SK-N-SH treated with all-trans-retinoic acid at 6 μM for 48 hours (cell line): ENCODE measurements around the gene RAD54L.
A peak's percentile ranks its signal among the peaks of the same experiment; 100 is the strongest.

Source experiments
- ATAC-seq: fragments of 200-7000 bp; cut with Tn5 transposase; 3 replicates; pipeline ENCODE4 v1.9.1; 2020; ENCODE audit warnings: mild to moderate bottlenecking, moderate library complexity
- ARNTL ChIP-seq: fragments of 450-650 bp; formaldehyde crosslinking; IDR thresholded peaks from 2 replicates; pipeline ENCODE4 v1.5.0; 2020; ENCODE audit warnings: low read depth, mild to moderate bottlenecking, moderate library complexity, borderline replicate concordance
- BACH2 ChIP-seq: fragments of 250-450 bp; sonication (Bioruptor Pico); IDR thresholded peaks from 2 replicates; pipeline ENCODE4 v1.9.0; 2021; ENCODE audit warnings: mild to moderate bottlenecking, borderline replicate concordance
- CREB5 ChIP-seq: fragments of 250-450 bp; sonication (Bioruptor Pico); IDR thresholded peaks from 2 replicates; pipeline ENCODE4 v1.5.1; 2020; ENCODE audit warnings: low read depth, mild to moderate bottlenecking, moderate library complexity
- CSDC2 ChIP-seq: fragments of 250-450 bp; sonication (Bioruptor Pico); IDR thresholded peaks from 2 replicates; pipeline ENCODE4 v1.5.0; 2020; ENCODE audit warnings: mild to moderate bottlenecking, moderate library complexity
- ESRRG ChIP-seq: fragments of 250-450 bp; sonication (Bioruptor Pico); IDR thresholded peaks from 2 replicates; pipeline ENCODE4 v1.6.1; 2021; ENCODE audit warnings: mild to moderate bottlenecking
- GLIS3 ChIP-seq: fragments of 250-450 bp; sonication (Bioruptor Pico); IDR thresholded peaks from 2 replicates; pipeline ENCODE4 v1.5.0; 2020; ENCODE audit warnings: mild to moderate bottlenecking, moderate library complexity
- ISL1 ChIP-seq: fragments of 250-450 bp; sonication (Bioruptor Pico); IDR thresholded peaks from 2 replicates; pipeline ENCODE4 v2.1.2; 2022; ENCODE audit warnings: mild to moderate bottlenecking, moderate library complexity
- OSR1 ChIP-seq: fragments of 250-450 bp; sonication (Bioruptor Pico); IDR thresholded peaks from 2 replicates; pipeline ENCODE4 v1.8.0; 2022; ENCODE audit warnings: moderate library complexity, mild to moderate bottlenecking, inconsistent platforms
- PATZ1 ChIP-seq: fragments of 250-450 bp; sonication (Bioruptor Pico); IDR thresholded peaks from 2 replicates; pipeline ENCODE4 v1.8.0; 2020; ENCODE audit warnings: mild to moderate bottlenecking, moderate library complexity, borderline replicate concordance
- POU6F1 ChIP-seq: fragments of 250-450 bp; sonication (Bioruptor Pico); IDR thresholded peaks from 2 replicates; pipeline ENCODE4 v1.8.0; 2021; ENCODE audit warnings: low read depth, mild to moderate bottlenecking, moderate library complexity, borderline replicate concordance
- RARB ChIP-seq: fragments of 250-450 bp; sonication (Bioruptor Pico); IDR thresholded peaks from 2 replicates; pipeline ENCODE4 v1.8.0; 2021; ENCODE audit warnings: mild to moderate bottlenecking, moderate library complexity
- SNAI2 ChIP-seq: fragments of 250-450 bp; sonication (Bioruptor Pico); IDR thresholded peaks from 2 replicates; pipeline ENCODE4 v1.5.0; 2020; ENCODE audit warnings: mild to moderate bottlenecking, moderate library complexity
- TOX ChIP-seq: fragments of 250-450 bp; sonication (Bioruptor Pico); IDR thresholded peaks from 2 replicates; pipeline ENCODE4 v1.8.0; 2021; ENCODE audit warnings: mild to moderate bottlenecking, moderate library complexity, borderline replicate concordance
- TSHZ2 ChIP-seq: fragments of 250-450 bp; sonication (Bioruptor Pico); IDR thresholded peaks from 2 replicates; pipeline ENCODE4 v1.5.0; 2020; ENCODE audit warnings: mild to moderate bottlenecking, moderate library complexity
- ZC3H10 ChIP-seq: fragments of 250-450 bp; sonication (Bioruptor Pico); IDR thresholded peaks from 2 replicates; pipeline ENCODE4 v1.5.1; 2021; ENCODE audit warnings: mild to moderate bottlenecking, moderate library complexity
- ZFP30 ChIP-seq: fragments of 450-650 bp; formaldehyde crosslinking; IDR thresholded peaks from 2 replicates; pipeline ENCODE4 v1.5.0; 2022; ENCODE audit warnings: mild to moderate bottlenecking, moderate library complexity
- ZNF565 ChIP-seq: fragments of 450-650 bp; formaldehyde crosslinking; conservative IDR thresholded peaks from 2 replicates; pipeline ENCODE4 v1.5.0; 2020; ENCODE audit warnings: low read depth, mild to moderate bottlenecking, moderate library complexity
- ZNF70 ChIP-seq: fragments of 450-650 bp; formaldehyde crosslinking; IDR thresholded peaks from 2 replicates; pipeline ENCODE4 v1.5.0; 2020; ENCODE audit warnings: mild to moderate bottlenecking, moderate library complexity

The RAD54L gene

GRCh38 chr1:46247436-46248121, at the start of gene RAD54L:
RAD54L (plus strand) TSS chr1:46247763; CDS start chr1:46248406, 643 bp downstream.
- no peak for TF ChIP-seq GLIS3
- no peak for TF ChIP-seq ESRRG (CRISPR knock-in tag)
- no peak for TF ChIP-seq SNAI2 (CRISPR knock-in tag)
- TF ChIP-seq POU6F1 (CRISPR knock-in tag) = no peak
- no peak for TF ChIP-seq TOX (CRISPR knock-in tag)
- TF ChIP-seq CSDC2 (CRISPR knock-in tag) = no peak
- no peak for TF ChIP-seq PATZ1 (CRISPR knock-in tag)
- TF ChIP-seq OSR1 (CRISPR knock-in tag) = no peak
- no peak for TF ChIP-seq CREB5 (CRISPR knock-in tag)
- no peak for TF ChIP-seq ZC3H10
- TF ChIP-seq BACH2 (CRISPR knock-in tag) = no peak
- ATAC-seq = peak; percentile 95

GRCh38 chr1:46197964-46198811, 49.4 kb upstream of the RAD54L start, which contains the start of gene POMGNT1:
POMGNT1 (minus strand) TSS chr1:46198434; CDS start chr1:46197821, 613 bp downstream.
- ATAC-seq = peak; percentile 83
- TF ChIP-seq ESRRG (CRISPR knock-in tag) (no peak), RARB (CRISPR knock-in tag) (no peak), ARNTL (CRISPR knock-in tag) (no peak), TOX (CRISPR knock-in tag) (no peak), ZFP30 (CRISPR knock-in tag) (no peak), TSHZ2 (CRISPR knock-in tag) (no peak), ZC3H10 (no peak), ISL1 (CRISPR knock-in tag) (no peak), ZNF70 (CRISPR knock-in tag) (no peak), ZNF565 (no peak), POU6F1 (CRISPR knock-in tag) (no peak), CREB5 (CRISPR knock-in tag) (no peak)
